PC-9 (cell line): ENCODE measurements around the gene FBN1. TPM values are rescaled to one million over a fixed set of nuclear protein-coding genes. Genes with fewer than 3 reads are reported as not detected.

Experiments
- BruUV-seq: library from RNA; stranded (reverse); fragments of 400-500 nt; replicated peaks from 2 replicates; lab custom pipeline; 2021; lab: Mats Ljungman, UMichigan
- CTCF ChIA-PET: fragments of 300-600 bp; sonication (Branson Sonifier 250); formaldehyde crosslinking; loops from one replicate; lab custom pipeline; 2022; ENCODE audit warnings: antibody characterized with exemption; lab: Charles Lee
- POLR2A ChIA-PET: fragments of 300-600 bp; sonication (Branson Sonifier 250); formaldehyde crosslinking; loops from one replicate; lab custom pipeline; 2022; ENCODE audit warnings: antibody characterized with exemption; ENCODE audit not compliant: unreplicated experiment; lab: Charles Lee
- DNase-seq, 2 experiments: peaks; one replicate each; pipeline versions ENCODE4 v3.0.0 to v3.0.0-alpha.2; 2015 to 2022; ENCODE audit warnings: mixed read lengths in 1 of 2
- H2AFZ ChIP-seq: fragments of 200-600 bp; sonication (generic); 2 replicates; pipeline ENCODE4 v1.8.1; 2017; ENCODE audit warnings: antibody characterized with exemption
- H3F3A ChIP-seq: fragments of 200-600 bp; sonication (generic); 2 replicates; pipeline ENCODE4 v1.8.1; 2017; ENCODE audit warnings: antibody characterized with exemption, mild to moderate bottlenecking, low read depth; ENCODE audit not compliant: insufficient read depth
- H3K27ac ChIP-seq: fragments of 200-600 bp; sonication (generic); 2 replicates; pipeline ENCODE4 v1.6.1; 2016; ENCODE audit warnings: mixed run types
- H3K27me3 ChIP-seq: fragments of 200-600 bp; sonication (generic); 2 replicates; pipeline ENCODE4 v1.6.1; 2016; ENCODE audit warnings: low read depth, mixed run types; ENCODE audit not compliant: insufficient read depth
- H3K36me3 ChIP-seq: fragments of 200-600 bp; sonication (generic); 2 replicates; pipeline ENCODE4 v1.6.1; 2016; ENCODE audit warnings: low read depth, mixed run types
- H3K4me1 ChIP-seq: fragments of 200-600 bp; sonication (generic); replicated peaks from 2 replicates; pipeline ENCODE4 v1.6.1; 2016; ENCODE audit warnings: mixed run types; ENCODE audit not compliant: insufficient read depth
- H3K4me2 ChIP-seq: fragments of 200-600 bp; sonication (generic); 2 replicates; pipeline ENCODE4 v1.6.1; 2017; ENCODE audit warnings: mixed run types
- H3K4me3 ChIP-seq: fragments of 200-600 bp; sonication (generic); 2 replicates; pipeline ENCODE4 v1.6.1; 2016; ENCODE audit warnings: mixed run types
- H3K79me2 ChIP-seq: fragments of 200-600 bp; sonication (generic); 2 replicates; pipeline ENCODE4 v1.6.1; 2017; ENCODE audit warnings: low read depth, mixed run types
- H3K9me2 ChIP-seq: fragments of 200-600 bp; sonication (generic); 2 replicates; pipeline ENCODE4 v1.8.1; 2017; ENCODE audit warnings: mild to moderate bottlenecking; ENCODE audit not compliant: insufficient read depth
- H3K9me3 ChIP-seq: fragments of 200-600 bp; sonication (generic); 2 replicates; pipeline ENCODE4 v1.8.1; 2016; ENCODE audit warnings: low read depth; ENCODE audit not compliant: insufficient read depth
- H4K20me1 ChIP-seq: fragments of 200-600 bp; sonication (generic); 2 replicates; pipeline ENCODE4 v1.8.1; 2017; ENCODE audit not compliant: insufficient read depth
- EZH2 ChIP-seq: fragments of 200-600 bp; sonication (generic); IDR thresholded peaks from 2 replicates; pipeline ENCODE4 v1.8.0; 2017; ENCODE audit warnings: antibody characterized with exemption, low read depth
- intact Hi-C: fragments of 100-400 bp; cut with micrococcal nuclease; formaldehyde crosslinking; loops from one replicate; pipeline ENCODE4 v1.10.0; 2022; ENCODE audit not compliant: unreplicated experiment
- total RNA-seq: library from RNA; stranded (reverse); gene quantifications from 2 replicates; pipeline ENCODE4 v1.2.3, GENCODE V29; 2021
- TF ChIP-seq, protein P1 (sequence below): fragments of 200-600 bp; sonication (generic); conservative IDR thresholded peaks from 2 replicates; pipeline ENCODE4 v1.6.1; 2017; ENCODE audit warnings: mixed run types, antibody characterized with exemption, mild to moderate bottlenecking, moderate library complexity

The FBN1 gene
- total RNA-seq, 1 experiment from 2014 or later, result 1.3 TPM

DNA sequence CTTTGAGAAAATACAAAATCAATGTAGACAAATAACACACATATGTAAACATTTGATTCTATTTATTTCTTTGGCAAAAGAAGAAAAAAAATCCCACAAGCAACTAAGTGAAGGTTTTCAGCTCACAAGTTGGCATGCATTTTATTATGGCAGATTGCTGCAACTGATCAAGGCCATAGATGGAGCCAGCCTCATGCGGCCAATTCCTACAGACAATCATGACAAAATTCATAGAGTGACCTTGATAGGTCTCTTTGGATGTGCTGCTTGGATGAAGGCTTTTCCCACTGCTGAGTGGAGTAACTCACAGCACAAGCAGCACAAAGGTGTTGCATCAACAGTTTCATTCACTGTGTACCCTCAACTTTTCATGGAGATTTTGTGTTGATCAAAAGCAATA lies 22.1 kb downstream of the FBN1 start:
- no peak for TF ChIP-seq EZH2
- TF ChIP-seq, protein P1, sequence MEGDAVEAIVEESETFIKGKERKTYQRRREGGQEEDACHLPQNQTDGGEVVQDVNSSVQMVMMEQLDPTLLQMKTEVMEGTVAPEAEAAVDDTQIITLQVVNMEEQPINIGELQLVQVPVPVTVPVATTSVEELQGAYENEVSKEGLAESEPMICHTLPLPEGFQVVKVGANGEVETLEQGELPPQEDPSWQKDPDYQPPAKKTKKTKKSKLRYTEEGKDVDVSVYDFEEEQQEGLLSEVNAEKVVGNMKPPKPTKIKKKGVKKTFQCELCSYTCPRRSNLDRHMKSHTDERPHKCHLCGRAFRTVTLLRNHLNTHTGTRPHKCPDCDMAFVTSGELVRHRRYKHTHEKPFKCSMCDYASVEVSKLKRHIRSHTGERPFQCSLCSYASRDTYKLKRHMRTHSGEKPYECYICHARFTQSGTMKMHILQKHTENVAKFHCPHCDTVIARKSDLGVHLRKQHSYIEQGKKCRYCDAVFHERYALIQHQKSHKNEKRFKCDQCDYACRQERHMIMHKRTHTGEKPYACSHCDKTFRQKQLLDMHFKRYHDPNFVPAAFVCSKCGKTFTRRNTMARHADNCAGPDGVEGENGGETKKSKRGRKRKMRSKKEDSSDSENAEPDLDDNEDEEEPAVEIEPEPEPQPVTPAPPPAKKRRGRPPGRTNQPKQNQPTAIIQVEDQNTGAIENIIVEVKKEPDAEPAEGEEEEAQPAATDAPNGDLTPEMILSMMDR, result no peak
- intact Hi-C loops, result no loop called here
- H3K27me3 ChIP-seq, result no peaks in the 10 kb centered on the region
- H3K36me3 ChIP-seq, result no peaks in the 10 kb centered on the region
- no peaks in the 10 kb centered on the region for H3K9me3 ChIP-seq
- no peak overlapping the region for H2AFZ ChIP-seq
- H3K9me2 ChIP-seq, result no peaks in the 10 kb centered on the region
- no peak for DNase-seq
- H3K79me2 ChIP-seq, result no peaks in the 10 kb centered on the region
- H3K4me1 ChIP-seq, result no peaks in the 10 kb centered on the region
- ChIA-PET POLR2A (no interaction called here), CTCF (no interaction called here)
- H4K20me1 ChIP-seq, result no peaks in the 10 kb centered on the region
- no TSS peak for BruUV-seq
- H3K27ac ChIP-seq, result no peak overlapping the region
- H3K4me2 ChIP-seq, result no peak overlapping the region
- no peaks in the 10 kb centered on the region for H3F3A ChIP-seq
- H3K4me3 ChIP-seq, result no peak overlapping the region

DNA sequence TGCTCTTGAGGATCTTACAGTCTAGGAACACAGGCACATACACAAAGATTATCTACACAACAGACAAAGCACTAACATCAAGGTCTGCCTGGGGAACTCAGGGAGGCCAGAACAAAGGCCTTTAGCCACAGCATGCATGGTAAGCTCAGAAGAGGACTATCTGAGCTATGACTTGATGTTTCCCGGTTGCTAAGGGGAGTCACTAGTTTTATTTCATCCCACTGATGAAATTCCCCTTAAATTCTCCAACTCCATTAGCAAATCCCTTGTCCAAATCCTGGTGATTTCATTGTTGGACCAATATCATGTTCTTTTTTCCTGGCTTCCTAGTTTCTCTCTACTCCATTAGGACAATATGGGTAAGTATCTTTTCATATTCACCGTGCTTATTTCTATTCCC lies 23.3 kb downstream of the FBN1 start:
- intact Hi-C loops, result no loop called here
- ChIA-PET CTCF (no interaction called here), POLR2A (no interaction called here)
- Histone ChIP-seq H3K4me2 (no peak overlapping the region), H3K27ac (no peak overlapping the region), H3K36me3 (no peaks in the 10 kb centered on the region), H3K27me3 (no peaks in the 10 kb centered on the region), H3K4me3 (no peak overlapping the region), H3K4me1 (no peaks in the 10 kb centered on the region), H3K9me2 (no peaks in the 10 kb centered on the region), H3K79me2 (no peaks in the 10 kb centered on the region), H3K9me3 (no peaks in the 10 kb centered on the region), H4K20me1 (no peaks in the 10 kb centered on the region), H3F3A (no peaks in the 10 kb centered on the region), H2AFZ (no peak overlapping the region)
- TF ChIP-seq EZH2, result no peak
- TF ChIP-seq, protein P1, result no peak
- no TSS peak for BruUV-seq
- DNase-seq, result no peak

DNA sequence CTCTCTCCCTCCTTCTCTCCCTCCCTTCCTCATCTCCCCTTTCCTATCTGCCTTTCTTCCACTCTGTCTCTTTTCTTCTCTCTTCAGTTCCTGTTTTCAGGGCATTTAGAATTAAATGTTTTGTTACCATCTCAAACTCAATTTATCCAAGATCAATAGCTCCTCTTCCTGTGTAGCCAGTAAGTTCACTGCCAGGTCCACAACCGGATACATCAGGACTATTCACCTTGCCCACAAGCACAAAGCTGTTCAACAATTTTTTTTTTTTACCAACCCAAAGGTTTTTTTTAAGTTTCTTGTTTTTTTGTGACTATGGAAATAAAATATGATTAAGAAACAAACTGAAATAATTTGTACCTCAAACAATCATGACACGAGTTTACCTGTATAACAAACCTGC lies 26.1 kb downstream of the FBN1 start:
- ChIA-PET CTCF (no interaction called here), POLR2A (no interaction called here)
- H3K4me1 ChIP-seq, result no peaks in the 10 kb centered on the region
- no peak overlapping the region for H3K27ac ChIP-seq
- no peak overlapping the region for H2AFZ ChIP-seq
- H3K36me3 ChIP-seq, result no peaks in the 10 kb centered on the region
- no peak for DNase-seq
- no peaks in the 10 kb centered on the region for H3K27me3 ChIP-seq
- no peaks in the 10 kb centered on the region for H3K9me3 ChIP-seq
- H3K4me2 ChIP-seq, result no peak overlapping the region
- no peaks in the 10 kb centered on the region for H4K20me1 ChIP-seq
- BruUV-seq, result no TSS peak
- intact Hi-C loops, result no loop called here
- H3F3A ChIP-seq, result no peaks in the 10 kb centered on the region
- no peak overlapping the region for H3K4me3 ChIP-seq
- H3K79me2 ChIP-seq, result no peaks in the 10 kb centered on the region
- H3K9me2 ChIP-seq, result no peaks in the 10 kb centered on the region
- TF ChIP-seq EZH2, result no peak
- TF ChIP-seq, protein P1, result no peak
